Measurements from ENCODE around the gene GALNT15.

GALNT15 gene

GRCh38 chr3:16171009-16171408 is 3.5 kb upstream of the GALNT15 start:
- FAIRE-seq = no peak
- TF ChIP-seq TAF1 (IDR thresholded peaks at IDR 0.05; ENCODE audit: borderline replicate concordance, low read depth, low read length) (no peak), POLR2AphosphoS5 (IDR thresholded peaks at IDR 0.05; ENCODE audit: low read depth, low read length) (no peak), POLR2A (IDR thresholded peaks at IDR 0.05; ENCODE audit: low read depth, low read length) (no peak)
- DNase-seq (ENCODE audit: insufficient read length) = no peak

- FAIRE-seq = no peak
- no peak for TF ChIP-seq POLR2A (IDR thresholded peaks at IDR 0.05; ENCODE audit: low read depth, low read length)
- no peak for TF ChIP-seq POLR2AphosphoS5 (IDR thresholded peaks at IDR 0.05; ENCODE audit: low read depth, low read length)
- no peak for TF ChIP-seq TAF1 (IDR thresholded peaks at IDR 0.05; ENCODE audit: borderline replicate concordance, low read depth, low read length)
- no peak for DNase-seq (ENCODE audit: insufficient read length)
Measured at GRCh38 chr3:16171825-16172224, 2.7 kb upstream of the GALNT15 start.

- DNase-seq (ENCODE audit: insufficient read length) (no peak), FAIRE-seq (no peak)
- TF ChIP-seq TAF1 (IDR thresholded peaks at IDR 0.05; ENCODE audit: borderline replicate concordance, low read depth, low read length) (no peak), POLR2AphosphoS5 (IDR thresholded peaks at IDR 0.05; ENCODE audit: low read depth, low read length) (no peak), POLR2A (IDR thresholded peaks at IDR 0.05; ENCODE audit: low read depth, low read length) (no peak)
Measured at GRCh38 chr3:16173283-16174025, 1.0 kb upstream of the GALNT15 start.

- FAIRE-seq (no peak), DNase-seq (ENCODE audit: insufficient read length) (no peak)
- TF ChIP-seq TAF1 (IDR thresholded peaks at IDR 0.05; ENCODE audit: borderline replicate concordance, low read depth, low read length) (no peak), POLR2AphosphoS5 (IDR thresholded peaks at IDR 0.05; ENCODE audit: low read depth, low read length) (no peak)
Measured at GRCh38 chr3:16174026-16174355, 489 bp upstream of the GALNT15 start.

GRCh38 chr3:16174976-16175901 is 759 bp downstream of the GALNT15 start:
- no peak for TF ChIP-seq POLR2AphosphoS5 (IDR thresholded peaks at IDR 0.05; ENCODE audit: low read depth, low read length)
- TF ChIP-seq POLR2A (IDR thresholded peaks at IDR 0.05; ENCODE audit: low read depth, low read length) = no peak
- TF ChIP-seq TAF1 (IDR thresholded peaks at IDR 0.05; ENCODE audit: borderline replicate concordance, low read depth, low read length) = no peak
- no peak for FAIRE-seq
- no peak for DNase-seq (ENCODE audit: insufficient read length)

GRCh38 chr3:16176391-16177030 is 2.0 kb downstream of the GALNT15 start:
- DNase-seq (ENCODE audit: insufficient read length) (no peak), FAIRE-seq (no peak)
- no peak for TF ChIP-seq TAF1 (IDR thresholded peaks at IDR 0.05; ENCODE audit: borderline replicate concordance, low read depth, low read length)
- no peak for TF ChIP-seq POLR2AphosphoS5 (IDR thresholded peaks at IDR 0.05; ENCODE audit: low read depth, low read length)
- no peak for TF ChIP-seq POLR2A (IDR thresholded peaks at IDR 0.05; ENCODE audit: low read depth, low read length)

- TF ChIP-seq TAF1 (IDR thresholded peaks at IDR 0.05; ENCODE audit: borderline replicate concordance, low read depth, low read length) (no peak), POLR2AphosphoS5 (IDR thresholded peaks at IDR 0.05; ENCODE audit: low read depth, low read length) (no peak), POLR2A (IDR thresholded peaks at IDR 0.05; ENCODE audit: low read depth, low read length) (no peak)
- FAIRE-seq (no peak), DNase-seq (ENCODE audit: insufficient read length) (no peak)
Measured at GRCh38 chr3:16177382-16177781, 2.9 kb downstream of the GALNT15 start.

- DNase-seq (ENCODE audit: insufficient read length) (peak; percentile 64), FAIRE-seq (peak; percentile 84)
- no peak for TF ChIP-seq TAF1 (IDR thresholded peaks at IDR 0.05; ENCODE audit: borderline replicate concordance, low read depth, low read length)
- no peak for TF ChIP-seq POLR2AphosphoS5 (IDR thresholded peaks at IDR 0.05; ENCODE audit: low read depth, low read length)
- no peak for TF ChIP-seq POLR2A (IDR thresholded peaks at IDR 0.05; ENCODE audit: low read depth, low read length)
Measured at GRCh38 chr3:16177962-16178627, 3.6 kb downstream of the GALNT15 start.

GRCh38 chr3:16178628-16178988 is 4.1 kb downstream of the GALNT15 start:
- FAIRE-seq (no peak), DNase-seq (ENCODE audit: insufficient read length) (no peak)
- TF ChIP-seq POLR2AphosphoS5 (IDR thresholded peaks at IDR 0.05; ENCODE audit: low read depth, low read length) = no peak
- TF ChIP-seq POLR2A (IDR thresholded peaks at IDR 0.05; ENCODE audit: low read depth, low read length) = no peak
- no peak for TF ChIP-seq TAF1 (IDR thresholded peaks at IDR 0.05; ENCODE audit: borderline replicate concordance, low read depth, low read length)

- no peak for FAIRE-seq
- no peak for DNase-seq (ENCODE audit: insufficient read length)
- TF ChIP-seq POLR2A (IDR thresholded peaks at IDR 0.05; ENCODE audit: low read depth, low read length) = no peak
- no peak for TF ChIP-seq TAF1 (IDR thresholded peaks at IDR 0.05; ENCODE audit: borderline replicate concordance, low read depth, low read length)
- no peak for TF ChIP-seq POLR2AphosphoS5 (IDR thresholded peaks at IDR 0.05; ENCODE audit: low read depth, low read length)
Measured at GRCh38 chr3:16179261-16179660, 4.8 kb downstream of the GALNT15 start.

Measured in GM12892 (cell line).